Karpas-422 (cell line): ENCODE data around the gene CYB5R3. TPM values are rescaled to one million over a fixed set of nuclear protein-coding genes. Genes with fewer than 3 reads are reported as not detected.
A peak's percentile ranks its signal among the peaks of the same experiment; 100 is the strongest.

Source experiments
- DNase-seq: peaks from one replicate; pipeline ENCODE4 v3.0.0-alpha.2; 2015
- H2AFZ ChIP-seq: fragments of 200-600 bp; sonication (generic); 2 replicates; pipeline ENCODE4 v1.6.1; 2014; ENCODE audit warnings: antibody characterized with exemption, low read length, mixed read lengths
- H3K27ac ChIP-seq: fragments of 200-600 bp; sonication (generic); 2 replicates; pipeline ENCODE4 v1.5.1; 2014; ENCODE audit warnings: mild to moderate bottlenecking, low read length, moderate library complexity
- H3K27me3 ChIP-seq: fragments of 200-600 bp; sonication (generic); 2 replicates; pipeline ENCODE4 v1.6.1; 2014; ENCODE audit warnings: low read length, mixed read lengths
- H3K36me3 ChIP-seq: fragments of 200-600 bp; sonication (generic); 2 replicates; pipeline ENCODE4 v1.6.1; 2014; ENCODE audit warnings: low read length, mixed read lengths; ENCODE audit not compliant: insufficient read depth
- H3K4me1 ChIP-seq: fragments of 200-600 bp; sonication (generic); 2 replicates; pipeline ENCODE4 v1.6.1; 2014; ENCODE audit warnings: mild to moderate bottlenecking, low read length, mixed read lengths
- H3K4me2 ChIP-seq: fragments of 200-600 bp; sonication (generic); 2 replicates; pipeline ENCODE4 v1.6.1; 2014; ENCODE audit warnings: low read length, low read depth, mild to moderate bottlenecking; ENCODE audit not compliant: poor library complexity, severe bottlenecking
- H3K4me3 ChIP-seq: fragments of 200-600 bp; sonication (generic); 2 replicates; pipeline ENCODE4 v1.5.1; 2014; ENCODE audit warnings: mild to moderate bottlenecking, antibody characterized with exemption, low read length, mixed read lengths
- H3K79me2 ChIP-seq: fragments of 200-600 bp; sonication (generic); 2 replicates; pipeline ENCODE4 v1.6.1; 2014; ENCODE audit warnings: mild to moderate bottlenecking, low read length, mixed read lengths
- H3K9ac ChIP-seq: fragments of 200-600 bp; sonication (generic); 2 replicates; pipeline ENCODE4 v1.6.0; 2014; ENCODE audit warnings: low read length
- H3K9me2 ChIP-seq: fragments of 200-600 bp; sonication (generic), shearing (Covaris generic); replicated peaks from 2 replicates; pipeline ENCODE4 v1.6.0; 2014; ENCODE audit warnings: mild to moderate bottlenecking, low read length, moderate library complexity; ENCODE audit not compliant: insufficient read depth
- H3K9me3 ChIP-seq: fragments of 300-700, 200-600 bp; sonication (generic); 2 replicates; pipeline ENCODE4 v1.6.1; 2014; ENCODE audit warnings: low read length, mixed read lengths
- H4K20me1 ChIP-seq: fragments of 200-600 bp; sonication (generic); 2 replicates; pipeline ENCODE4 v1.6.1; 2014; ENCODE audit warnings: mild to moderate bottlenecking, antibody characterized with exemption, low read length, low read depth; ENCODE audit not compliant: insufficient read depth
- total RNA-seq: library from RNA; depleted of rRNA; stranded (reverse); fragments of >200 nt; shearing (Covaris generic); gene quantifications from 2 replicates; pipeline ENCODE4 v1.2.3, GENCODE V29; 2014; ENCODE audit warnings: low replicate concordance; rRNA removed

Gene CYB5R3
- total RNA-seq, result 27.5 and 30.1 TPM in 2 replicates

DNA sequence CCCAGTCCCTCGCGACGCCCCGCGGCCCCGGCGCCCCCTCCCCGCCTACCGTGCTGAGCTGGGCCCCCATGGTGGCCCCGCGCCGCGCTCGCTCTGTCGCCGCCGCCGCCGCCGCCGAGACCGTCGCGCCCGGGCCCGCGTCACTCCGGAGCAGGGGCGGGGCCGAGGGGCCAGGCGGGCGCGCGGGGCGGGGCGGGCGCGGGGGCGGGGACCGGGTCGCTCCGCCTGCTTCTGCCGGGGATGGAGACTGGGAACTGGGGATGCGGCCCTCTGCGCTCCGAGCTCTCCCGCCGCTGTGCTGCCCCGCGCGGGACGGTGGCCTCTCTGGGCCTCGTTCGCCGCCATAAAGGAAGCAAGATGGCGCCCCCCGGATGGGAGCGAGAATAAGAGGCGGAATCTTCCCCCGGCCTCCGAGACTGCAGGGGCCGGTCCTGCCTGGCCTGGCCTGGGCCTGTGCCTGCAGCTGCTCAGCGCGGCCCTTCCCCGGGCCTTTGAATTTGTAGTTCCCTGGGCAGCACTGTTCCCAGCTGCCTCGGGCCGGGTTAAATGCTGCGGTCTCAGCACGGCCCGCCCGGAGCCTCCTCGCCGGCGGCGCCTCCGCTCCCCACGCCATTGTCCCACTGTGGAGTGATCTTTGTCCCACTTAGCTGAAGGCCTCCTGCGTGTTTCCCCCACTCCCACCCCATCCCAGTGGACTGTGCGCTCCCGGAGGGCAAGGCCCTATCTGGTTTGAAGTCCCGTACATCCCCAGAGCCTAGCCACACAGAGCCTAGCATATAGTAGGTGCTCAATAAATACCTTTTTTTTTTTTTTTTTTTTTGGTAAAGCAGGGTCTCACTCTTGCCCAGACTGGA is at the start of gene CYB5R3:
Gene CYB5R3 (minus strand): TSS at position 147 of the 854 bp plus-strand sequence. CDS start 77 bp downstream, at position 70.
- no peaks in the 10 kb centered on the region for H3K27me3 ChIP-seq
- no peaks in the 10 kb centered on the region for H3K9me3 ChIP-seq
- H3K36me3 ChIP-seq, result no peaks in the 10 kb centered on the region
- H3K27ac ChIP-seq, result peak within 1 kb of the TSS; percentile 48; the same call in 1 of the 2 replicates
- H3K79me2 ChIP-seq, result peaks cover 45% of the 10 kb centered on the region
- peak within 1 kb of the TSS; percentile 95 for H3K9ac ChIP-seq
- peak; percentile 93 for DNase-seq
- H2AFZ ChIP-seq, result peak within 1 kb of the TSS; percentile 84; the same call in 1 of the 2 replicates
- no peaks in the 10 kb centered on the region for H3K9me2 ChIP-seq
- H4K20me1 ChIP-seq, result peaks cover 9% of the 10 kb centered on the region; the same call in 1 of the 2 replicates
- peak within 1 kb of the TSS; percentile 95 for H3K4me3 ChIP-seq
- peak within 1 kb of the TSS; percentile 94 for H3K4me2 ChIP-seq
- H3K4me1 ChIP-seq, result peaks cover 46% of the 10 kb centered on the region

- Histone ChIP-seq H3K9me3 (no peaks in the 10 kb centered on the region), H3K27ac (no peak overlapping the region), H3K4me2 (no peak overlapping the region), H3K36me3 (no peaks in the 10 kb centered on the region), H2AFZ (no peak overlapping the region), H3K27me3 (no peaks in the 10 kb centered on the region), H3K79me2 (no peaks in the 10 kb centered on the region), H3K9ac (no peak overlapping the region), H3K4me3 (no peak overlapping the region), H4K20me1 (no peaks in the 10 kb centered on the region), H3K4me1 (peaks cover 9% of the 10 kb centered on the region), H3K9me2 (no peaks in the 10 kb centered on the region)
- no peak for DNase-seq
These were observed 48.4 kb upstream of the CYB5R3 start for GRCh38 chr22:42697542-42698013.

- Histone ChIP-seq H3K27ac (no peak overlapping the region), H2AFZ (no peak overlapping the region), H3K4me2 (no peak overlapping the region)
These were observed 47.3 kb upstream of the CYB5R3 start for GRCh38 chr22:42696331-42696967.

GRCh38 chr22:42695294-42695693 is 46.1 kb upstream of the CYB5R3 start:
- Histone ChIP-seq H3K4me2 (no peak overlapping the region), H3K36me3 (no peaks in the 10 kb centered on the region), H3K9me3 (no peaks in the 10 kb centered on the region), H3K9me2 (no peaks in the 10 kb centered on the region), H3K27ac (no peak overlapping the region), H4K20me1 (no peaks in the 10 kb centered on the region), H3K27me3 (no peaks in the 10 kb centered on the region), H3K4me1 (peaks cover 19% of the 10 kb centered on the region), H3K79me2 (no peaks in the 10 kb centered on the region), H3K4me3 (no peak overlapping the region), H2AFZ (no peak overlapping the region), H3K9ac (no peak overlapping the region)
- DNase-seq, result no peak

More at GRCh38 chr22:42696331-42696967, 47.3 kb upstream of the CYB5R3 start:
- Histone ChIP-seq H3K27me3 (no peaks in the 10 kb centered on the region), H3K4me1 (peaks cover 19% of the 10 kb centered on the region), H3K36me3 (no peaks in the 10 kb centered on the region), H3K79me2 (no peaks in the 10 kb centered on the region), H4K20me1 (no peaks in the 10 kb centered on the region), H3K4me3 (no peak overlapping the region), H3K9me2 (no peaks in the 10 kb centered on the region), H3K9ac (no peak overlapping the region), H3K9me3 (no peaks in the 10 kb centered on the region)
- no peak for DNase-seq

- no peak overlapping the region for H3K4me2 ChIP-seq
- DNase-seq, result no peak
- H3K9me2 ChIP-seq, result no peaks in the 10 kb centered on the region
- H3K27ac ChIP-seq, result no peak overlapping the region
- H3K9ac ChIP-seq, result no peak overlapping the region
- H3K36me3 ChIP-seq, result no peaks in the 10 kb centered on the region
- no peaks in the 10 kb centered on the region for H3K79me2 ChIP-seq
- peaks cover 19% of the 10 kb centered on the region for H3K4me1 ChIP-seq
- no peaks in the 10 kb centered on the region for H3K9me3 ChIP-seq
- H3K27me3 ChIP-seq, result no peaks in the 10 kb centered on the region
- H4K20me1 ChIP-seq, result no peaks in the 10 kb centered on the region
- H3K4me3 ChIP-seq, result no peak overlapping the region
- no peak overlapping the region for H2AFZ ChIP-seq
These were observed 44.8 kb upstream of the CYB5R3 start for GRCh38 chr22:42693763-42694683.

GRCh38 chr22:42693055-42693762 is 44.0 kb upstream of the CYB5R3 start:
- H3K9ac ChIP-seq, result no peak overlapping the region
- no peaks in the 10 kb centered on the region for H3K36me3 ChIP-seq
- no peak overlapping the region for H3K4me2 ChIP-seq
- H3K4me3 ChIP-seq, result no peak overlapping the region
- no peaks in the 10 kb centered on the region for H3K9me2 ChIP-seq
- H3K9me3 ChIP-seq, result no peaks in the 10 kb centered on the region
- H3K4me1 ChIP-seq, result peaks cover 25% of the 10 kb centered on the region
- no peak overlapping the region for H2AFZ ChIP-seq
- H4K20me1 ChIP-seq, result no peaks in the 10 kb centered on the region
- no peaks in the 10 kb centered on the region for H3K79me2 ChIP-seq
- H3K27ac ChIP-seq, result no peak overlapping the region
- DNase-seq, result no peak
- H3K27me3 ChIP-seq, result no peaks in the 10 kb centered on the region

- Histone ChIP-seq H3K9me2 (no peaks in the 10 kb centered on the region), H3K4me2 (peak overlapping the region; percentile 72), H3K9me3 (no peaks in the 10 kb centered on the region), H3K79me2 (no peaks in the 10 kb centered on the region), H3K4me3 (peak overlapping the region; percentile 44; the same call in 1 of the 2 replicates), H3K27ac (no peak overlapping the region), H3K4me1 (peaks cover 25% of the 10 kb centered on the region), H3K9ac (peak overlapping the region; percentile 58), H2AFZ (peak overlapping the region; percentile 85), H3K36me3 (no peaks in the 10 kb centered on the region), H3K27me3 (no peaks in the 10 kb centered on the region), H4K20me1 (no peaks in the 10 kb centered on the region)
- peak; percentile 77 for DNase-seq
These were observed 43.3 kb upstream of the CYB5R3 start for GRCh38 chr22:42692239-42693054.
